Heart left ventricle (tissue), 16 donors: ENCODE results near the gene CDC26. TPM values are rescaled to one million over a fixed set of nuclear protein-coding genes. Genes with fewer than 3 reads are reported as not detected.
"Not testable (repeated sequence)": the region's sequence is repeated elsewhere in the genome, so short reads cannot be mapped to it uniquely, and the experiment has no call there.

Source experiments
- ATAC-seq, 4 donors: fragments of 200-7000 bp; cut with Tn5 transposase; one replicate each; pipeline ENCODE4 v1.9.1; 2020 to 2022; ENCODE audit warnings: moderate library complexity in 4 of 4, mild to moderate bottlenecking in 3 of 4, moderate number of reproducible peaks in 1 of 4
- DNase-seq, 5 donors: peaks; one replicate each; pipeline ENCODE4 v3.0.0-alpha.2; 2020
- H3K27ac ChIP-seq, 12 donors: fragments of 200-600 bp; sonication (generic) in 4 of 12; one replicate each; pipeline versions ENCODE4 v1.5.0 to v1.8.0; 2016 to 2022; ENCODE audit warnings: mild to moderate bottlenecking in 2 of 12
- H3K27me3 ChIP-seq, 9 donors: fragments of 200-600 bp; sonication (generic) in 2 of 9; one replicate each; pipeline versions ENCODE4 v1.5.1 to v1.8.0; 2016 to 2022; ENCODE audit warnings: mild to moderate bottlenecking in 3 of 9
- H3K36me3 ChIP-seq, 9 donors: fragments of 200-600 bp; sonication (generic) in 2 of 9; one replicate each; pipeline versions ENCODE4 v1.5.0 to v1.8.0; 2018 to 2022; ENCODE audit warnings: mild to moderate bottlenecking in 2 of 9
- H3K4me1 ChIP-seq, 12 donors: fragments of 200-600 bp; sonication (generic) in 4 of 12; one replicate each; pipeline versions ENCODE4 v1.5.0 to v1.8.0; 2016 to 2022; ENCODE audit warnings: mild to moderate bottlenecking in 3 of 12
- H3K4me3 ChIP-seq, 12 donors: fragments of 200-600 bp; sonication (generic) in 4 of 12; one replicate each; pipeline versions ENCODE4 v1.5.0 to v1.8.0; 2017 to 2022; ENCODE audit warnings: mild to moderate bottlenecking in 9 of 12, moderate library complexity in 4 of 12
- H3K9me3 ChIP-seq, 12 donors: fragments of 200-600 bp; sonication (generic) in 4 of 12; one replicate each; pipeline versions ENCODE4 v1.5.0 to v1.8.0; 2016 to 2022; ENCODE audit warnings: mild to moderate bottlenecking in 1 of 12
- CTCF ChIP-seq, 12 donors: fragments of 200-600 bp; sonication (generic) in 4 of 12; IDR thresholded peaks; one replicate each; pipeline versions ENCODE4 v1.5.0 to v1.8.0; 2018 to 2022; ENCODE audit warnings: antibody characterized with exemption in 12 of 12, mild to moderate bottlenecking in 5 of 12
- POLR2A ChIP-seq, 2 donors: fragments of 450-650 bp; IDR thresholded peaks; one replicate each; pipeline ENCODE4 v1.6.1; 2017; ENCODE audit warnings: antibody characterized with exemption in 2 of 2, mild to moderate bottlenecking in 2 of 2, moderate library complexity in 2 of 2
- WGBS, 4 donors: extraction: QIAGEN DNeasy Blood & Tissue Kit in 2 of 4; methylation state at CpG; one replicate each; pipeline versions ENCODE4 v1.1.5 to v1.1.7; 2013 to 2018; 5-methylcytosine and 5-hydroxymethylcytosine counted together
- intact Hi-C, 10 donors: fragments of 100-400 bp; cut with DNase I; formaldehyde crosslinking; loops; one replicate each; pipeline versions ENCODE4 v1.11.1 to v1.14.2; 2022
- polyA plus RNA-seq, 2 donors: library from polyadenylated mRNA; stranded (reverse); fragments of 200-250 nt; gene quantifications; one replicate each; pipeline ENCODE4 v1.2.3, GENCODE V29; 2013
- total RNA-seq, 9 donors: library from RNA; depleted of rRNA in 2 of 9; stranded (reverse); fragments of >200 nt in 2 of 9; fragmentation: NEBNext Ultra II Directional in 3 of 9; extraction: Animal tissue kit (Norgen Biotek cat#: 25700) in 3 of 9; gene quantifications; one replicate each; pipeline versions ENCODE4 v1.1.0 to v1.2.4, GENCODE V29; 2016 to 2023
- donor health status: ischemic (EF 13 %, LVEDD 7.1; RV severe dilation, severe dysfunction).
- donor health status: healthy with polysubstance abuse.
- donor health status: DM: no; HTN: yes; CAD: no.
- donor health status: DM: no; HTN: no; CAD: no.
- donor health status: ischemic (EF 25% LVEDD 6.9; RV normal size, moderate dysfunction).
- donor health status: ischemic (EF 25% LVEDD 5.7; RV mildly dilated, moderate dysfunction).
- donor health status: healthy.
- donor health status: DM: yes; HTN: yes; CAD: no.
- donor health status: ischemic (EF 35%, LVEDD 5.7; RV mildly dilated, moderate dysfunction).
- donor health status: nonischemic (EF 11% LVEDD 7.7; RV severe dilation, severe dysfunction).
- donor health status: DM: yes; HTN: yes; CAD: no.
- donor health status: PGD.
- donor health status: ischemic (EF 29% LVEDD 5.4; RV normal size, mild dysfunction).
- donor health status: nonischemic (EF 23%, LVEDD 6.1; RV moderate dilation, normal function).

The CDC26 gene
- total and polyA plus RNA-seq, 11 donors: 22.3 to 46.0 (median 35.3) TPM

- DNase-seq (no peak), ATAC-seq (no peak)
- no peak overlapping the region for H3K27ac ChIP-seq
- H3K4me1 ChIP-seq: peaks cover 0 to 9% (median 0%) of the 10 kb centered on the region in 12 donors
- H3K36me3 ChIP-seq: peaks cover 0 to 24% (median 21%) of the 10 kb centered on the region in 9 donors
- 74 to 82% (median 79%) methylated on average over 9 of the region's 9 CpGs for WGBS, 4 donors
- TF ChIP-seq CTCF (IDR thresholded peaks at IDR 0.05): no peak
- no peak for TF ChIP-seq POLR2A (IDR thresholded peaks at IDR 0.05)
- no peaks in the 10 kb centered on the region for H3K9me3 ChIP-seq
- no peaks in the 10 kb centered on the region for H3K27me3 ChIP-seq
- intact Hi-C loops: loop anchor here in 1 of 10 donors (10.0 kb wide), 1 partner anchor 368 kb away; no protein-coding TSS in a partner anchor
- H3K4me3 ChIP-seq: no peak overlapping the region
These were observed 21.6 kb upstream of the CDC26 start for GRCh38 chr9:113296796-113297558.

GRCh38 chr9:113296247-113296646, 20.9 kb upstream of the CDC26 start:
- intact Hi-C loops: loop anchor here in 1 of 10 donors (10.0 kb wide), 1 partner anchor 369 kb away; no protein-coding TSS in a partner anchor
- peaks cover 0 to 31% (median 28%) of the 10 kb centered on the region in 9 donors for H3K36me3 ChIP-seq
- not testable (repeated sequence) for ATAC-seq, H3K4me1 ChIP-seq, H3K27me3 ChIP-seq, H3K27ac ChIP-seq, DNase-seq, H3K9me3 ChIP-seq, H3K4me3 ChIP-seq
- 83 to 93% (median 87%) methylated on average over 8 of the region's 8 CpGs for WGBS, 4 donors

GRCh38 chr9:113293285-113293878, 18.0 kb upstream of the CDC26 start:
- H3K4me3 ChIP-seq: no peak overlapping the region
- H3K36me3 ChIP-seq: peaks cover 0 to 60% (median 57%) of the 10 kb centered on the region in 9 donors
- intact Hi-C loops: loop anchor here in 1 of 10 donors (10.0 kb wide), 1 partner anchor 371 kb away; no protein-coding TSS in a partner anchor
- H3K9me3 ChIP-seq: no peaks in the 10 kb centered on the region
- TF ChIP-seq CTCF (IDR thresholded peaks at IDR 0.05): no peak
- no peak for TF ChIP-seq POLR2A (IDR thresholded peaks at IDR 0.05)
- 89 to 92% (median 91%) methylated on average over 7 of the region's 7 CpGs for WGBS, 4 donors
- H3K4me1 ChIP-seq: peaks cover 0 to 13% (median 0%) of the 10 kb centered on the region in 12 donors
- ATAC-seq: no peak
- H3K27me3 ChIP-seq: no peaks in the 10 kb centered on the region
- no peak overlapping the region for H3K27ac ChIP-seq
- DNase-seq: no peak

DNA sequence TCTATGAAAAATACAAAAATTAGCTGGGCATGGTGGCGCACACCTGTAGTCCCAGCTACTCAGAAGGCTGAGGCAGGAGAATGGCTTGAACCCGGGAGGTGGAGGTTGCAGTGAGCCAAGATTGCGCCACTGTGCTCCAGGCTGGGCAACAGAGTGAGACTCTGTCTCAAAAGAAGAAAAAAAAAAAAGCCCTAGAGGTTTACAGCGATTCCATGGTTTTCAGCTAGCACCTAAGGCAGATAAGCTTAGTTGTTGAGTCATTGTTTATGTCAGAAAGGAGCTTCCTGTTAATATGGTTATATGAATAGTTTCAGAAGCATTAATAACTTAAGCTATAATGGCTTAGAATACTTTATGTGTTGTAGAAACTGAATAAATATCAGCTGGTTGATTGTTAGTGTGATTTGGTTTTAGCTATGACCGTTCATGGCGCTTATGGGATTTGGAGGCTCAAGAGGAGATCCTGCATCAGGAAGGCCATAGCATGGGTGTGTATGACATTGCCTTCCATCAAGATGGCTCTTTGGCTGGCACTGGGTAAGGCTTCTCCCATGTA, 14.8 kb upstream of the CDC26 start:
- 90 to 97% (median 95%) methylated on average over 6 of the region's 6 CpGs for WGBS, 4 donors
- DNase-seq (no peak), ATAC-seq (no peak)
- H3K27me3 ChIP-seq: no peaks in the 10 kb centered on the region
- TF ChIP-seq POLR2A (IDR thresholded peaks at IDR 0.05): no peak
- TF ChIP-seq CTCF (IDR thresholded peaks at IDR 0.05): no peak
- intact Hi-C loops: loop anchor here in 1 of 10 donors (10.0 kb wide), 1 partner anchor 375 kb away; no protein-coding TSS in a partner anchor
- H3K4me3 ChIP-seq: no peak overlapping the region
- H3K36me3 ChIP-seq: peaks cover 0 to 92% (median 90%) of the 10 kb centered on the region in 9 donors
- H3K4me1 ChIP-seq: peaks cover 0 to 13% (median 0%) of the 10 kb centered on the region in 12 donors
- no peaks in the 10 kb centered on the region for H3K9me3 ChIP-seq
- H3K27ac ChIP-seq: no peak overlapping the region
